Progenitor cell of endocrine pancreas (in vitro differentiated cells): ENCODE measurements around the gene DPP6. TPM values are rescaled to one million over a fixed set of nuclear protein-coding genes. Genes with fewer than 3 reads are reported as not detected.

ENCODE experiments used
- DNase-seq: peaks from one replicate; pipeline ENCODE4 v3.0.0; 2021; ENCODE audit warnings: low spot score; ENCODE audit not compliant: unreplicated experiment
- H3K27ac Mint-ChIP-seq: 2 replicates; pipeline ENCODE4 v1.8.0; 2021; ENCODE audit warnings: mild to moderate bottlenecking, moderate library complexity, mixed read lengths
- H3K27me3 Mint-ChIP-seq: 2 replicates; pipeline ENCODE4 v1.8.0; 2021; ENCODE audit warnings: mixed read lengths
- H3K36me3 Mint-ChIP-seq: 2 replicates; pipeline ENCODE4 v1.8.0; 2022; ENCODE audit warnings: mixed read lengths; ENCODE audit not compliant: insufficient read depth
- H3K4me1 Mint-ChIP-seq: 2 replicates; pipeline ENCODE4 v1.8.0; 2021; ENCODE audit warnings: low read depth, mixed read lengths
- H3K4me3 Mint-ChIP-seq: 2 replicates; pipeline ENCODE4 v1.8.0; 2021; ENCODE audit warnings: low read depth, mild to moderate bottlenecking, moderate library complexity, mixed read lengths
- H3K9me3 Mint-ChIP-seq: 2 replicates; pipeline ENCODE4 v1.8.0; 2021; ENCODE audit warnings: low read depth, mixed read lengths
- total RNA-seq: library from RNA; stranded (reverse); gene quantifications from 2 replicates; pipeline ENCODE4 v1.2.1, GENCODE V29; 2021
- TF ChIP-seq, protein P1 (sequence below): fragments of 200-600 bp; sonication (generic); IDR thresholded peaks from one replicate; pipeline ENCODE4 v1.5.0; 2021; ENCODE audit warnings: antibody characterized with exemption, mild to moderate bottlenecking; ENCODE audit not compliant: unreplicated experiment

DPP6 gene
- total RNA-seq, 1 donor from 2014 or later: 13.4 TPM

DNA sequence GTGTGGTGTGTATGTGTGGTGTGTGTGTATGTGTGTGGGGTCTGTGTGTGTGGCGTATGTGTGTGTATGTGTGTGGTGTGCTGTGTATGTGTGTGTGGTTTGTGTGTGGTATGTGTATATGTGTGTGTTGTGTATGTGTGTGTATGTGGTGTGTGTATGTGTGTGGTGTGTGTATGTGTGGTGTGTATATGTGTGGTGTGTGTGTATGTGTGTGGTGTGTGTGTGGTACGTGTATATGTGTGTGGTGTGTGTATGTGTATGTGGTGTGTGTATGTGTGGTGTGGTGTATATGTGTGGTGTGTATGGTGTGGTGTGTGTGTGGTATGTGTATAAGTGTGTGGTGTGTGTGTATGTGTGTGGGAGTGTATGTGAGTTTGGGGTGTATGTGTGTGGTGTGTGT lies 522.0 kb downstream of the DPP6 start:
- no peaks in the 10 kb centered on the region for H3K27me3 Mint-ChIP-seq
- TF ChIP-seq, protein P1, sequence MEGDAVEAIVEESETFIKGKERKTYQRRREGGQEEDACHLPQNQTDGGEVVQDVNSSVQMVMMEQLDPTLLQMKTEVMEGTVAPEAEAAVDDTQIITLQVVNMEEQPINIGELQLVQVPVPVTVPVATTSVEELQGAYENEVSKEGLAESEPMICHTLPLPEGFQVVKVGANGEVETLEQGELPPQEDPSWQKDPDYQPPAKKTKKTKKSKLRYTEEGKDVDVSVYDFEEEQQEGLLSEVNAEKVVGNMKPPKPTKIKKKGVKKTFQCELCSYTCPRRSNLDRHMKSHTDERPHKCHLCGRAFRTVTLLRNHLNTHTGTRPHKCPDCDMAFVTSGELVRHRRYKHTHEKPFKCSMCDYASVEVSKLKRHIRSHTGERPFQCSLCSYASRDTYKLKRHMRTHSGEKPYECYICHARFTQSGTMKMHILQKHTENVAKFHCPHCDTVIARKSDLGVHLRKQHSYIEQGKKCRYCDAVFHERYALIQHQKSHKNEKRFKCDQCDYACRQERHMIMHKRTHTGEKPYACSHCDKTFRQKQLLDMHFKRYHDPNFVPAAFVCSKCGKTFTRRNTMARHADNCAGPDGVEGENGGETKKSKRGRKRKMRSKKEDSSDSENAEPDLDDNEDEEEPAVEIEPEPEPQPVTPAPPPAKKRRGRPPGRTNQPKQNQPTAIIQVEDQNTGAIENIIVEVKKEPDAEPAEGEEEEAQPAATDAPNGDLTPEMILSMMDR: no peak
- H3K36me3 Mint-ChIP-seq: no peaks in the 10 kb centered on the region
- no peak overlapping the region for H3K27ac Mint-ChIP-seq
- no peaks in the 10 kb centered on the region for H3K9me3 Mint-ChIP-seq
- DNase-seq: no peak
- no peaks in the 10 kb centered on the region for H3K4me1 Mint-ChIP-seq
- H3K4me3 Mint-ChIP-seq: no peak overlapping the region

- no peaks in the 10 kb centered on the region for H3K27me3 Mint-ChIP-seq
- DNase-seq: no peak
- H3K9me3 Mint-ChIP-seq: no peaks in the 10 kb centered on the region
- no peak overlapping the region for H3K4me3 Mint-ChIP-seq
- no peaks in the 10 kb centered on the region for H3K4me1 Mint-ChIP-seq
- H3K27ac Mint-ChIP-seq: no peak overlapping the region
- TF ChIP-seq, protein P1: no peak
- no peaks in the 10 kb centered on the region for H3K36me3 Mint-ChIP-seq
Measured at GRCh38 chr7:154575497-154575896, 523.3 kb downstream of the DPP6 start.

- TF ChIP-seq, protein P1: no peak
- Mint-ChIP-seq H3K27ac (no peak overlapping the region), H3K4me1 (no peaks in the 10 kb centered on the region), H3K27me3 (no peaks in the 10 kb centered on the region), H3K36me3 (no peaks in the 10 kb centered on the region), H3K9me3 (no peaks in the 10 kb centered on the region), H3K4me3 (no peak overlapping the region)
- no peak for DNase-seq
Measured at GRCh38 chr7:154576604-154577003, 524.4 kb downstream of the DPP6 start.

DNA sequence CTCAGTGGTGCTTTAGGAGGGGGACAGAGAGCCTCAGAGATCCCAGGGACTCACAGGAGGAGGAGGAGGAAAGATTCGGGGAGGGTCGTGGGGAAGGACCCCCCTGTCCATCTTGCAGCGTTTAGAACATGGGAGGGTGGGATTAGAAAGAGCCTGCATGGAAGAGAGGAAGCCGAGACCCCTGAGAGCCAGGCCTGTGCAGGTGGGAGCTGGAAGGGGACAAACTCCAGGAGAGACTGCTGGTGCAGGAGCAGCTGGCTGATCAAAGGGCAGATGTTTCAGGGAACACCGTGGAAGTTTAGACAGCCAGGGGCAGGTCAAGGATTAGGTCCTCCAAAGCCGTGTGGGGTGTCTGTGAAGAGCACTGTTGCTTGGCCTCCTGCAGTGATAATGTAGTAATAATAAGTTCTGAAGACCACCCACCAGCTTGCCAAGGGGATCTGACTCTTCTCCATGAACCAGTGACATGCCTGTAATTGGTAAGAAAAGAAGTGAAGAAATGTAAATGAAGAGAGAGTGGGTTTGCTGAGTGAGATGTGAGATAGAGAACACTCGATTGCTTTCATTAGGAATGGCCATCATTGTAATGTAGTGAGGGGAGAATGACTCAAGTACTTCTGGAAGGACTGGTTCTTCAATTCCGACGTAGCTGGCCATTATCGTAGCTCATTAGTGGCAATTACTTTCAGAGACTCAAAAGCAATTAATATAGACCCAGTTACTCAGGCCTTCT lies 525.1 kb downstream of the DPP6 start:
- Mint-ChIP-seq H3K9me3 (no peaks in the 10 kb centered on the region), H3K4me3 (no peak overlapping the region), H3K27ac (peak overlapping the region; percentile 39), H3K4me1 (no peaks in the 10 kb centered on the region), H3K36me3 (no peaks in the 10 kb centered on the region), H3K27me3 (no peaks in the 10 kb centered on the region)
- TF ChIP-seq, protein P1: no peak
- no peak for DNase-seq

GRCh38 chr7:154578336-154578735 lies 526.1 kb downstream of the DPP6 start:
- Mint-ChIP-seq H3K27me3 (no peaks in the 10 kb centered on the region), H3K4me1 (no peaks in the 10 kb centered on the region), H3K4me3 (no peak overlapping the region), H3K36me3 (no peaks in the 10 kb centered on the region), H3K27ac (no peak overlapping the region), H3K9me3 (no peaks in the 10 kb centered on the region)
- TF ChIP-seq, protein P1: no peak
- DNase-seq: no peak
